ENCODE data around the gene CAPN8.

The CAPN8 gene

DNA sequence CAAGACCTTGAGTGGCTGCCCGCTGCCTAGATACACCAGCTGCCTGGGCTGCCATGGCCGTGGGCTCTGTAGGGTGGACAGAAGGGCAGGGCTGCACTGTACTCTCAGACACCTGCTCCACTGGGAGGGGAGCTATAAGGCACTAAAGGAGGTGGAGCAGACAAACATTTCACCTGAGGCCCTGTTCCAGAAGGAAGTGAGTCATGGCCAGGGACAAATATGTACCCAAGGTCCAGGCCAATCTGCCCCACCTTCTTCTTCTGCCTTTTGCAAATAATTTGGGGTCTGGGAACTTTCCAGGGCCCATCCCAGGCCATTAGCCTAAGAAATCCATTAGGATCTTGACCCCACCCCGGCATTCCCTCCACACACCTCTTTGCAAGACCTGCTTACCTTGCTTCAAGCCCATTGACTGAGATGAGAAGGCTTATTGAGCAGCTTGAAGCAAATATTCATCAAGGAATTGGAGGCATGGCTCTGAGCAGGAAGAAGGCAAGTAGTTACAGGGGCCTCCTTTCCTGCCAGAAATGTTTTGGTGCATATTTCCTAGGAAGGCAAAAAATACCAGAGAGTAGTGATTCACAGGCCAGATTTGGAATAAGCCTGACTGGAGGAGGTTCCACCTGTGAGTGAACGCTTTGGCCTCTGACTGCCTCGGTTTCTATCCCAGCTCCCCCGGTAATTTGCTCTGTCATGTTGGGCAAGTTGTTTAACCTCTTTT lies at the start of gene CAPN8:
Gene CAPN8 (minus strand): TSS at position 110 of the 721 bp plus-strand sequence. CDS start 55 bp downstream, at position 55.
- DNase-seq: no peak

DNA sequence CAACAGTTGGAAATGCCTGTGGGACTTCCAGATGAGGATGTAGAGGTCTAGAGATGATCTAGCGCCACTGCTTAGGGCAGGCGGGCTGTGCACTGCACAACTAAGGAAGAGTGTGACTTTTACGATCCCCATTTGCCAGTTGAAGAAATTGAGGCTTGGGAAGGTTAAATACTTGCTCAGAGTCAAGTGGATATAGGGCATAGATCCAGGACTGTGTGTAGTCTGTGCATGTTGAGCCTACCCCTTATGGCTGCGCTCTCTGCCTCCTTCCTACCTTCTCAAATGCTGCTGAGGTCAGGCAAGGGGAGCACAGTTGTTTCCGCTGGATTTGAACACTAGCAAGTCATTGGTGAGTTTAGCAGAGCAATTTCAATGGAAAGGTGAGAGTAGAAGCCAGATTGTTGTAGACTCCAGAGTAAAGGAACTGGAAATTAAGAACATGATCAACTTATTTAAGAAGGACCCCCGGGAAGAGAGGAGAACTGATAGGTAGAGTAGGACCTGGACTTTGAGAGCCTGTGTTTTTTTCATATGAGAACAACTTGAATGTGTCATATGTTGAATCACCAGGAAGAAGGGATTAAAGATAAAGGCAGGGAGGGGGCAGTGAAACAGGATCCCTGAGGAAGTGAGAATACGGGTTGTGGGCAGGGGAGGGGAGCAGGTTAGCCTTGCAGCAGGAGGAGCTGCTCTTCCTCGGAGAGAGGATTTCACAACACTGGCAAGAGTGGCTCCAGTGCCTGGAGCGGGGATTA lies 49.5 kb upstream of the CAPN8 start:
- DNase-seq: peak in 1 of 2 donors; percentile 48

DNA sequence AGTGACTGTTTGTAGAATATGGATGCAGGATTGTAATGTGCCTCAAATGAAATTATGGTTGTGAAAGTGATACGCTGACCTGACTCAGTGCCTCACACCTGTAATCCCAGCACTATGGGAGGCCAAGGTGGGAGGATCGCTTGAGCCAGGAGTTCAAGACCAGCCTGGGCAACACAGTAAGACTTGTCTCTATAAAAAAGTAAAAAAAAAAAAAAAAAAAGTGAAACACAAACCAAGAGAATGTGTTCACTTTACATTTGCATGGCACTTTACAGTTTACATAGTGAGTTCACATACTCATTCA lies 48.9 kb upstream of the CAPN8 start:
- no peak for DNase-seq

DNA sequence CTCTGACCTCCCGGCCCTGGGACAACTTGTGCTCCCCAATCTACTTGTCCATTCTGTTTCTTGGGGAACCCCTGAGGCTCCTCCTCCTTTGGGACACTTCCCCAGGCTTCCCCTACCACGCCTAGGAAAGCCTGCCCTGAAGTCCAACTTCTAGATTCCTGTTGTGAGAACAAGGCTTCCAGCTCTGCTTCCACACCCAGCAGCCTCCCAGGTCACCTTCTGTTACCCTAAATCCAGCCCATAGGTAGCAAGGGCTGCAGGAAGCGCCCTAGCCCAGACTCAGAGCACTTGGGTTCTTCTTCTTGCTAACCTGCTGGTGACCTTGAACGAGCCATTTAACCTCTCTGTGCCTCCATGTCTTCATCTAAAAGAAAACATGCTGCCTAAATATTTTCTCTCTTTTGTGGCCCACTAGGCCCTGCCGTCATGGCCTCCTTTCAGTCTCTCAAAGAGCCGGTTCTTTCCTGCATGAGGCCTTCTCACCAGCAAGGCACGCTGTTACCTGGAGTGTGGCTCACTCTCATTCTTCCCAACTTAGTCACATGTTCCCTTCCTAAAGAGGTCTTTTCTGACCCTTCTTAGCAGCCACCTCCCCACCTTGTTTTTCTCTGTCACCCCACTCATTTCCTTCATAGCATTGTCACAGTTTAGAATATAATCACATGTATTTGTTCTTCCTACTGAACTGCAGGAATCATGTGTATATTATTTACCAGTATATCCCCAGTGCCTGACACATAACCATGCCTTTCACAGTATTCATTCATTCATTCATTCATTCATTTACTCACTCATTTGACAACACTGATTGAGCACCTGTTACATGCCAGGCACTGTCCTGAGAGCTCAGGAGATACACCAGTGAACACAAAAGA lies 48.3 kb upstream of the CAPN8 start:
- DNase-seq: peak in 1 of 2 donors; percentile 26

DNA sequence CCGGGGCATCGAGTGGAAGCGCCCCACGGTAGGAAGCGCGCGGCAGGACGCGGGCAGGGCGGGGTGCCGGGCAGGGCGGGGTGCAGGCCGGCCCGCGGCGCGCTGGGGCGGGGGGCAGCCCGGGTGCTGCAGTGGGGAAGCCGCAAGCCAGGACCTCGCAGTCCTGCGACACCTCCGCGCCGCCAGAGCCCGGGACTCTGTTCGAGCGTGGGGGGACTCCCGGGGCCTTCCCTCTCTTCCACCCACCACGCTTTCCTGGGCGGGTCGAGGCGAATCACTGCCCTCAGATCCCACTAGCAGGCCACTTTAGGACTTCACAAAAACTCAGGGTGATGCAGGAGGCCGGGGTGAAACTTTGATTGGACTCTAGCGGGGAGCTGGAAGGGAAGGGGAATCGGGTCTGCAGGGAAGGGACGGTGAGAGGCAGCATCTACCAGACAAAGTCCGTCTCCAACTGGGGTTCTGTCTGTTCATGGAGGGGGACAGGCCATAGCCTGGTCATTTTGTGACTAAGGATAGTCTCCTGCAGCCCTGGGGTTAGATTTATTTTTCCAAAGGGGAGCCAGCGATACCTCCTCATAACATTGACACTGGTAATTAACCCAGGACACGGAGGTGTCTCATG lies 47.5 kb upstream of the CAPN8 start:
- peak; percentile 38 to 49 for DNase-seq

DNA sequence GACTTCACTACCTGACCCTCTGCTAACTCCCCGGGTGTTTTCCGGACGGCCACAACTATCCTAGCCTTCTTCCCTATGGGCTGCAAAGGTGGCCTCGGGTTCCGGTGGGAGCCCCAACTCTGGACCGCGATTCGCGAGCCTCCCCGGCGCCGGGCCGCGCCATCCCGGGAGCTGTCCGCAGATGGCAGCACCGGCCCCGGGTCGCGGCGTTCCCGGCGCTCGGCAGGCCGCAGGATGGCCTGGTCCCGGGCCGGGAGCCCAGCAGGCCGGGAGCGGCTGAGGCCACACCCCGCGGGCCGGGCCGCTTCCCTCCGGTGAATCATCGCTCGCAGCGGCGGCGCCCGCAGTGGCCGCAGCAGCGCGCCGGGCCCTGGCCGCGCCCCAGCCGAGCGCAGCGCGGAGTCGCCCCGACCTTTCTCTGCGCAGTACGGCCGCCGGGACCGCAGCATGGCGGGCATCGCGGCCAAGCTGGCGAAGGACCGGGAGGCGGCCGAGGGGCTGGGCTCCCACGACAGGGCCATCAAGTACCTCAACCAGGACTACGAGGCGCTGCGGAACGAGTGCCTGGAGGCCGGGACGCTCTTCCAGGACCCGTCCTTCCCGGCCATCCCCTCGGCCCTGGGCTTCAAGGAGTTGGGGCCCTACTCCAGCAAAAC lies 46.8 kb upstream of the CAPN8 start, which contains the start of gene CAPN2:
Gene CAPN2 (plus strand): TSS at position 346 of the 656 bp plus-strand sequence. CDS start 102 bp downstream, at position 448.
- DNase-seq: peak; percentile 64 to 65

DNA sequence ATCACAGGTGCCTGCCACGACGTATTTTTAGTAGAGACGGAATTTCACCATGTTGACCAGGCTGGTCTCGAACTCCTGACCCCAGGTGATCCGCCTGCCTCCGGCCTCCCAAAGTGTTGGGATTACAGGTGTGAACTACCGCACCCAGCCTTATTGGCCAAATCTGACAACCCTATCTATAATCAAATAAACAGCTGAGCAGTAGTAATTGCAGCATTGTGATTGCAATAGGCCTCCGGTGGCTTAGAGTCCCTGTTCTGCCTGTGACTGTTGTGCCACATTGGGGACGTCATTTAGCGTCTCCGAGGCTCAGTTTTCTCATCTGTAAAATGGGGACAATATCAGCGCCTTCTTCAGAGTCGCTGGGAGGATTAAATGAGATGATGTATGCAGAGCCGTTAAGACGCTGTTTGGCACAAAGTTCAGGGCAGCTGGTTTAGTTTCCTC lies 46.3 kb upstream of the CAPN8 start:
- DNase-seq: no peak

DNA sequence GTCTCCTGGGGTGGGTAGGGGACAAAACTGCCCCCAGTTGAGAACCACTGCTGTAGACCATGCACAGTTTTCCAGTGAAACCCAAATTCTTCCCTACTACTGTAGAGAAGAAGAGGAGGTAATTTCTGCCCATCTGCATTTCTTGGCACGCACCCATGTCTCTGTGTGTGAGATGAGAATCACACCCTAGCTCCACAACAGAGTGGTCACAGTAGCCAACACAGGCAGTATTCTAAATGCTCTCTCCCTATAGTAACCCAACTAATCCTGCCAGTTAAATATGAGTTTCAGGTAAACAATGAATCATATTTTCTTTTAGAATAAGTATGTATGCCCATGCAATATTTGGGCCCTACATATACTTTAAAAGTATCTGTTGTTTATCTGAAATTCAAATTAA lies 45.7 kb upstream of the CAPN8 start:
- DNase-seq: no peak

DNA sequence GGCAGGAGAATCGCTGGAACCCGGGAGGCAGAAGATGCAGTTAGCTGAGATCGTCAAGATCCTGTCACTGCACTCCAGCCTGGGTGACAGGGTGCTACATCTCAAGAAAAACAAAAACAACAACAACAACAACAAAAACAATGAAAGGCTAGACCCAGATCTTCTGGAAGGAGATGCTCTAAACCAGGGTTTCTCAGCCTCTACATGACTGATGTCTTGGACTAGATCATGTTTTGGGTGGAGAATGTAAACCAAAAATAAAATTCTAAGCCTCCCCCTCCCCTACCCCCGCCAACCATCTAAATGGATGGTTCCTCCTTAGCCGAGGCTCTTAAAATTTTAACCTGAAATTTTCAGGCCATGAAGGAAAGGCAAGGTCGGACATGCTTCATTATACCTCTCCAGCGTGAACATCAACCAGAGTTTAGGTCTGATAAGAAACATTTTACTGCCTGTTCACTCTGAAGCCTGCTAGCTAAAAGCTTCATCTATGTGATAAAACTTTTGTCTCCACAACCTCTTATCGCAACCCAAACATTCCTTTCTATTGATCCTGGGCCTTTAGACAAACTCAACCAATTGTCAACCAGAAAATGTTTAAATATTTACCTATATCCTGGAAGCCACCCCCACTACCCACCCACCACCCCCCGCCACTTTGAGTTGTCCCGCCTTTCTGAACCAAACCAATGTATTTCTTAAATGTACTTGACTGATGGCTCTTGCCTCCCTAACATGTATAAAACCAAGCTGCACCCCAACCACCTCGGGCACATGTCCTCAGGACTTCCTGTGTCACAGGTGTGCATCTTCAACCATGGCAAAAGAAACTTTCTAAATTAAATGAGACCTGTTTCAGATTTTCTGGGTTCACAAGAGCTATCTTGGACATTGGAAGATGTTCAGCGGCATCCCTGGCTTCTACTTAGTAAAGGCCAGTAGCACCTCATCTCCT lies 45.0 kb upstream of the CAPN8 start:
- no peak for DNase-seq

DNA sequence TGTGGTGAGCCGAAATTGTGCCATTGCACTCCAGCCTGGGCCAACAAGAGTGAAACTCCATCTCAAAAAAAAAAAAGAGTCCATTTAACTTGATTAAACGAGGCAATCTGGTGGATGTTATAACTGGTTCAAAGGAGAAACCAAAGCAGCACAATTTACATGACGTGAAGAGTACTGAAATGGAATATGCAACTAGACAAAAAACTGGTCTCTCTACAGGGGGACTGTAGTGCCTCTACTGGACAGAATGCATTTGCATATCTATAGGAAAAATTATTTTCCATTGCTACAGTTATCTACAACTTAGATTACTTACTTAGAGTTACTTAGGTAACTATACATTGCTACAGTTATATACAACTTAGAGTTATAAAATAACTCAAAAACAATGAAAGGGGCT lies 44.1 kb upstream of the CAPN8 start:
- no peak for DNase-seq

DNA sequence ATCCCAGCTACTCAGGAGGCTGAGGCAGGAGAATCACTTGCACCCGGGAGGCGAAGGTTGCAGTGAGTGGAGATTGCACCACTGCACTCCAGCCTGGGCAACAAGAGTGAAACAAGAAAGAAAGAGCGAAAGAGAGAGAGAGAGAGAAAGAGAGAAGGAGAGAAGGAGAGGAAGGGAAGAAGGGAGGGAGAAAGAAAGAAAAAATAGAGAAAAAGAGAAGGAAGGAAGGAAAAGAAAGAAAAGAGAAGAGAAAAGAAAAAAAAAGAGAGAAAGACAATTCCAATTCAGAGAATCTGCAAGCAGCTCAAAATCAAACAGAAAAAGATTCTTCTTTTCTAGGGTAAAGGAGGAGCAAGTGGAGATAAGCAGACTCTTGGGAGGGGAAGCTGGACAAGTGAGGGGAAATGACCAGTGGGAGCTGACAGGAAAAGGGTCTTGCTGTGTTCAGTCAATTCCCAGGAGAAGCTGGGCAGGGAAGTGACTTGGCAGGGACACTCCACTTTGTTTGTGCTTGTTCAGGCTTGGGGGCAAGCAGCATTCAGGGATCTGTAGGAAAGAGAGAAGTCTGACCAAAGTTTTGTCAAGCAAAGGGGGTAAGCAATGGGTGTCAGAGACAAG lies 43.3 kb upstream of the CAPN8 start:
- no peak for DNase-seq

DNA sequence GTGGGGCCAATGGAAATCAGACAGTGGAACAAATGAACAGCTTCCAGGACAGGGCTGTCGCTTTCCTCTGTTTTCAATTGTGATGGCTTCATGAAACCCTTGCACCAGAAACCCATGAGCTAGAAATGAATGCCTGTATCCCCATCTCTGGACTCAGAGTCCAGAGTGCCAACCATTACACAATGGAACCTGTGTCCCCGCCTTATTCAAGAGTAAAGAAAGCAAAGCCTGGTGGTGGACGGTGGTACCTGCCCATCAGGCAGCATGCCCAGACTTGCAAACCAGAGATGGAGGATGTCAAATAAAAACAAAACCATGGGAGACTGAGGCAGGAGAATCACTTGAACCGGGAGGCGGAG lies 42.5 kb upstream of the CAPN8 start:
- no peak for DNase-seq

DNA sequence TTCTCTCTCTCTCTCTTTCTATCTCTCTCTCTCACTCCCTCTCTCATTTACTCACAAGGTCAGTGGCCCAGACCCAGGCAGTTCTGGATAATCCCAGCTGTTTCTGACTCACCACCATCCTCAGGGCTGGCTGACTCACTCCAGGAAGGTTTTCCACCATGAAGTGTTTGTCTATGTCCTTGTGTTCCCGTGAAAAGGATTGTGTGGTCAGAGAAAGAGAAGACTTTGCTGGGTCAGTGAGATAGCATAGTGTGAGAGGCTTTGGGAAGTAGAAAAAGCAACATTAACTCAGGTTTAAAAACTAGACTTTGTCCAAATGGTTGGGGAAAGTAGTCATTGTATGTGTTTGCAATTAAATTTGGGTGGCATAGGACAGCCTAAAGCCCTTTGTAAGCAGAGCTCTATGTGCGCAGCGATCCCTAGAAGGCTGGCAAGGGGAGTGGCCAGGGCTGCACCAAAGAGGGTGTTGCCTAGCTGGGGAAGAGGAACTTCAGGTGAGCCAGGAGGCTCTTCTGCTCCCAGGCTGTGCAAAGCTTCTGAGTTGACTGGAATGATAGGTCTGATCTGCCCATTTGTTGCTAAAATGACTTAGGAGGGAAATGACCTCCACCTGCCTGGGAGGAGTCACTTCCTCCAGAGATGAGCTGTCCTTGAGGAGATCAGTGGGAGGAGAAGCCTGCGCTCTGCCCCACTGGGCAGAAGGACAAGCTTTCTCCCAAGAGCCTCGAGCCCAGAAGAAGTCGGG lies 41.9 kb upstream of the CAPN8 start:
- DNase-seq: no peak

DNA sequence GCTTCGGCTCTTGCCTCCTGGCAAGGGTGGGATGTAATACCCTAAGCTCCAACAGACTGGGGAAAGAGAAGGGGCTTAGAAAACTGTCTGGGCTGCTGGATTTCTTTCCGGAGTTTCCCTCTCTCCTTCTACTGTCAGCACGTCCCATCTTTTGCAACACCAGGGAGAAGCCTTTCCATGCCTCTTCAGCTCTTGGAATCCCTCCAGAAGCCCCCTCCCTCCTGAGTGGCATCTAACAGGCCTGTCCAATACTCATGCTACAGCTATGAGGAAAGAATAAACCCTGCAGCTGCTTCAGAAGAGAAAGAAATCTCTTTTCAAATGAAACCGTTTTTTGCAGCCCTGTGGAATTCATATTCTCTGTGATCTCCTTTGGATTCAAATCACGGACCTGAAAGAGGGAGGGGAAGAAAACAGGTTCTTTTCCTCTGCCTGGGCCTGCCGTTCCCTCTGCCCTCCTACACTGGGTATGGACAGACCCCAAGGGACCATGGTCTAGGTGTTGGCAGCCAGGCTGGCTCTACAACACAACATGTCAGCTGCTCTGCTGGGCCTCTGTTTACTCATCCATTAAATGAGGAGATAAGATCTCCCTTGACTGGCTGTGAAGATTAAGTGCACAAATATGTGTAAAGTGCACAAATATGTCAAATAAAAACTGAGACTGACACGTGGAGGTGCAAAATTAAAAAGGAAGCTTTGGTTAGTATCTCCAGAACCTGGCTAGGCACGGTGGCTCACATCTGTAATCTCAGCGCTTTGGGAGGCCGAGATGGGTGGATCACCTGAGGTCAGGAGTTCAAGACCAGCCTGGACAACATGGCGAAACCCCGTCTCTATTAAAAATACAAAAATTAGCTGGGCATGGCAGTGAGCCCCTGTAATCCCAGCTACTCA lies 40.8 kb upstream of the CAPN8 start:
- DNase-seq: no peak

DNA sequence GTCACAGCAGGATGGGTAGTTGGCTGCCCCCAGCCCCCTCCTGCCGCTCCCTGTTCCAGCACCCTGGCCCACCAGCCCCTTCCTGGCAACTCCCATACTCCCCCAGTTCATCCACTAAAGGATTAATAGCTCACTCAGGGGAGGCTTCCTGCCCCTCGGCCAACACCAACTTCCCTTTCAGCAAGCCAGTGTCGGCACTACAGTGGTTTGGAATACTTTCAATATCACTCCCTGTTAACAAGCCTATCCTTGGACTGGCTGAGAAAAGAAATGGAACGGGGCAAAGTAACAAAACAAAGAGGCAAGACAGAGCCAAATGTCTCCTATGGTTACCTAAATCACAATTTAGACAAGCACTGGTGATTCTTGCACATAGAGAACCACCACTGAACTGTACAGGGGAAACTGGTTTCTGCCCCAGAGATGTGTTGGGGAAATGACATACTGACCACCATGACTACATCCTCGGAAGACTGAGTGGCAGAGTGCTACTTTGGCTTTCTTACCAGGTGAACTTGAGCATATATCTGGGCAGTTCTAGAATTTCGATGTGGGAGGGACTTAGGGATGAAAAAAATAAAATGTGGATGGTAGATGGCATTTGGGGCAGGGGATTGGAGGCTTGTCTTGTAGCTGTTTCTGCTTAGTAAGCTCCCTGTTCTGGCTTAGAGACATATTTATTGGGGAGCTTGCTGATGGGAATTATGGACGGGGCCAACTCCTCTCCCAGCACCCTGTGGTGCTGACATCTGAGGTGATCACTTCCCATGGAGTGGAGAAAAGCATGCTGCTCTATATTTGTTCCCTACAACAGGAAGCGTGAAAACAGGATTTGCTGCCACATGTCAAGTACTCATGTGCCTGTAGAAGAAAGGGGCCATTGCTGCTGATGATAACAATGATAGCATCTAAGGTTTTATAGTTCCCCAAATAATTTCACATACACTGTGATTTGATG lies 39.7 kb upstream of the CAPN8 start:
- no peak for DNase-seq

DNA sequence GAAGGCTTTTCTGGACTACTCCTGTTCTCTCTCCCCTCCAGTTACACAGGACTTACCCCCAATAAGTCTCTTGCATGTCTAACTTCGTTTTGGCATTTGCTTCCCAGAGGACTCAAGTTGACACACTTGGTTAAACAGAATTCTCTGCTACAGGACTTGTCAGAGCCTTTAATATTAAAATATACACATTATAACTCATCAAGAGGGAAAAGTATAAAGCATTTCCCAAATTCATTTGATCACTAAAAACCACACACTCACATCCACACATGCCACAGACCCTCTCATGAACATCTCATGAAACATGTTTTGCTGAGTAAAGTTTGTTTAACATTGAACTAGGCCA lies 38.1 kb upstream of the CAPN8 start:
- no peak for DNase-seq

DNA sequence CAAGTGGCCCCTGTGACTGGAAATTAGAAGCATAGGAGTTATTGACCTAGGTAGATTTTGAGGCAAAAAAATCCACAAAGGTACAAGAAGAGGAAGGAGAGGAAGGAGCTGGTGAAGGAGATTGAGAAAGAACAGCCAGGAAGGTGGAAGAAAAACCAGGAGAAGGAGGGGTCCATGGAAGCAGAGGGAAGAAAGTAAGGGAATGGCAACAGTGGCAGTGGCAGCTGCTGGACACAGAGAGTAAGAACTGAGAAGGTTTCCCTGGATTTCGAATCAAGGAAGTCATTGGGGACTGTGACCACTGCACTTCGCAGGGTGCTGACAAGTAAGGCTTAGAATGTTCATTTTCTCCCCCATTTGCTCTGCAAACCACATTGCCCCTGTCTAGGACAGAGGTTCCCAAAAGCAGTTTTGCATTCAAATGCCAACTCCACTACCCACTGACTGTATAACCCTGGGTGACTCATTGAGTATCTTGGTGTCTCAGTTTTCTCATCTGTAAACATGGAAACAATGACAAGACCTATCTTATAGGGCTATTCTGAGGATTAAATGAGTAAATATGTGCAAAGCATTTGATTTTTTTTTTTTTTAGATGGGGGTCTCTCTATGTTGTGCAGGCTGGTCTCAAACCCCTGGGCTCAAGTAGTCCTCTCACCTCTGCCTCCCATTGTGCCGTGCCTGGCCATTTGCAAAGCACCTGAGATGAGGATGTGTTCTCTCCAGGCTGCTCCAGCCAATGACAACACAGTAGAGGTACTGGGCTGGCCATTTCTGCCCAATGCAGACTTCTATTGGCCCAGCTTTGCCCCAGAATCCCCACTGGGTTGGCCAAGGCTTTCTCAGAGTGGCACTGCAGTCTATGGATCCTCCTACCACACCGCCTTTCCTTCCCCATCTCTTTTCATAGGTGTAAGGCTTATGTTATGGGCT lies 37.5 kb upstream of the CAPN8 start:
- no peak for DNase-seq
